Measurements from ENCODE around the gene ZNF883. TPM values are rescaled to one million over a fixed set of nuclear protein-coding genes. Genes with fewer than 3 reads are reported as not detected.

Gene ZNF883
- total RNA-seq, 4 donors from 2014 or later: 0.33 to 3.0 (median 0.59) TPM

- Histone ChIP-seq H3K27ac (no peak overlapping the region), H3K9me3 (no peaks in the 10 kb centered on the region), H3K36me3 (no peaks in the 10 kb centered on the region), H3K4me3 (replicated peaks in 1 of 3) (no peak overlapping the region), H3K27me3 (no peaks in the 10 kb centered on the region), H3K4me1 (no peaks in the 10 kb centered on the region)
- no peak for DNase-seq
- TF ChIP-seq CTCF (IDR thresholded peaks at IDR 0.05): no peak
- no peak for TF ChIP-seq POLR2A (IDR thresholded peaks at IDR 0.05)
- intact Hi-C loops (cut with DNase I): no loop called here
- WGBS, 2 donors: 94 to 96% methylated on average over 8 of the region's 8 CpGs
Measured at GRCh38 chr9:112997236-112997941, 14.6 kb downstream of the ZNF883 start.

DNA sequence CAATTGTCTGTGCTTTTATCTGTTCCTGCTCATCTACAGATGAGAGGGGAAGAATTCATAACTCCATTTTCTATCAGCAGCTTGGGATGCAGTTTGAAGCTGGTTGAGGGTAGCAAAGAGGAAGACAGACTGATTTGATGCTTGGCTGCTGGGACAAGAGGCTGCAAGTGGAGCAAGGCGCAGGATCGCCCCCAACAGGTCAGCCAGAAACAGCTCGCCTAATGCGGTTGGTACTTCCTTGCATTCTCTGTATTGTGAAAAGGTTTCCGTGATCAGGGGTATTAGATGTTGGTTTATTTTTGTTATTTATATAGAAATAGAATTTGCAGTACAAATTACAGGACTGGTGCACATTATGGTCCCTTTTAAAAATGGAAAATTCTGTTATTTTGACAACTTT, 40.6 kb downstream of the ZNF883 start:
- H3K4me1 ChIP-seq: no peaks in the 10 kb centered on the region
- intact Hi-C loops (cut with DNase I): no loop called here
- H3K36me3 ChIP-seq: no peaks in the 10 kb centered on the region
- no peaks in the 10 kb centered on the region for H3K27me3 ChIP-seq
- TF ChIP-seq POLR2A (IDR thresholded peaks at IDR 0.05) (no peak), CTCF (IDR thresholded peaks at IDR 0.05) (peak in 2 of 6 experiments; percentile 7 to 10)
- no peaks in the 10 kb centered on the region for H3K9me3 ChIP-seq
- no peak overlapping the region for H3K4me3 ChIP-seq (replicated peaks in 1 of 3)
- WGBS, 2 donors: 19 to 23% methylated on average over 5 of the region's 5 CpGs
- H3K27ac ChIP-seq: no peak overlapping the region
- DNase-seq: peak in 1 of 2 donors; percentile 12

- Histone ChIP-seq H3K27me3 (no peaks in the 10 kb centered on the region), H3K4me3 (replicated peaks in 1 of 3) (no peak overlapping the region), H3K9me3 (no peaks in the 10 kb centered on the region), H3K36me3 (no peaks in the 10 kb centered on the region), H3K4me1 (no peaks in the 10 kb centered on the region), H3K27ac (no peak overlapping the region)
- TF ChIP-seq CTCF (IDR thresholded peaks at IDR 0.05): no peak
- TF ChIP-seq POLR2A (IDR thresholded peaks at IDR 0.05): no peak
- 53 to 55% methylated on average over 6 of the region's 6 CpGs for WGBS, 2 donors
- DNase-seq: no peak
- intact Hi-C loops (cut with DNase I): no loop called here
Measured at GRCh38 chr9:112970939-112971338, 41.1 kb downstream of the ZNF883 start.

- Histone ChIP-seq H3K36me3 (no peaks in the 10 kb centered on the region), H3K4me1 (no peaks in the 10 kb centered on the region), H3K4me3 (replicated peaks in 1 of 3) (no peak overlapping the region), H3K27me3 (no peaks in the 10 kb centered on the region), H3K9me3 (no peaks in the 10 kb centered on the region), H3K27ac (no peak overlapping the region)
- DNase-seq: no peak
- 38 to 39% methylated on average over 4 of the region's 4 CpGs for WGBS, 2 donors
- intact Hi-C loops (cut with DNase I): no loop called here
- no peak for TF ChIP-seq POLR2A (IDR thresholded peaks at IDR 0.05)
- TF ChIP-seq CTCF (IDR thresholded peaks at IDR 0.05): no peak
Measured at GRCh38 chr9:112969730-112970129, 42.3 kb downstream of the ZNF883 start.

GRCh38 chr9:112955550-112955949, 56.4 kb downstream of the ZNF883 start:
- DNase-seq: no peak
- H3K27ac ChIP-seq: no peak overlapping the region
- H3K27me3 ChIP-seq: no peaks in the 10 kb centered on the region
- no peak for TF ChIP-seq POLR2A (IDR thresholded peaks at IDR 0.05)
- no peak for TF ChIP-seq CTCF (IDR thresholded peaks at IDR 0.05)
- no peaks in the 10 kb centered on the region for H3K36me3 ChIP-seq
- H3K4me1 ChIP-seq: no peaks in the 10 kb centered on the region
- no peaks in the 10 kb centered on the region for H3K9me3 ChIP-seq
- WGBS, 2 donors: 63 to 71% methylated on average over 1 of the region's 1 CpG
- H3K4me3 ChIP-seq (replicated peaks in 1 of 3): no peak overlapping the region
- intact Hi-C loops (cut with DNase I): no loop called here
